Left renal cortex interstitium (tissue), 4 donors: Measurements from ENCODE around the gene LY6G5C. TPM values are rescaled to one million over a fixed set of nuclear protein-coding genes. Genes with fewer than 3 reads are reported as not detected.

Experiments used
- DNase-seq, 4 donors: peaks; one replicate each; pipeline ENCODE4 v3.0.0-alpha.2; 2013; ENCODE audit warnings: low read depth in 4 of 4, low spot score in 2 of 4, missing footprints in 1 of 4
- polyA plus RNA-seq, 4 donors: library from polyadenylated mRNA; unstranded; fragments of 120-200 nt; gene quantifications; one replicate each; pipeline ENCODE4 v1.2.1, GENCODE V29; 2013; ENCODE audit not compliant: insufficient read length in 4 of 4

LY6G5C gene
- polyA plus RNA-seq, 4 donors: 2.4 to 5.6 (median 3.0) TPM

GRCh38 chr6:31692353-31692752 is 11.5 kb upstream of the LY6G5C start:
- DNase-seq: no peak

- no peak for DNase-seq
These were observed 10.8 kb upstream of the LY6G5C start for GRCh38 chr6:31691564-31692108.

GRCh38 chr6:31691078-31691463 is 10.2 kb upstream of the LY6G5C start:
- no peak for DNase-seq

GRCh38 chr6:31690231-31691077 is 9.6 kb upstream of the LY6G5C start:
- DNase-seq: no peak

- no peak for DNase-seq
These were observed 8.6 kb upstream of the LY6G5C start for GRCh38 chr6:31689249-31690110.

- no peak for DNase-seq
These were observed 7.2 kb upstream of the LY6G5C start for GRCh38 chr6:31687860-31688693.

- no peak for DNase-seq
These were observed 6.5 kb upstream of the LY6G5C start for GRCh38 chr6:31687321-31687720.

GRCh38 chr6:31686483-31686882 is 5.6 kb upstream of the LY6G5C start:
- no peak for DNase-seq

GRCh38 chr6:31683591-31683990 is 2.7 kb upstream of the LY6G5C start:
- DNase-seq: no peak

- DNase-seq: no peak
These were observed 336 bp upstream of the LY6G5C start for GRCh38 chr6:31681135-31681671.

- no peak for DNase-seq
These were observed 2.9 kb downstream of the LY6G5C start for GRCh38 chr6:31677955-31678354.

- DNase-seq: no peak
These were observed 4.0 kb downstream of the LY6G5C start for GRCh38 chr6:31676904-31677303.

- DNase-seq: no peak
These were observed 4.5 kb downstream of the LY6G5C start for GRCh38 chr6:31676322-31676903.

GRCh38 chr6:31669676-31670075 is 11.2 kb downstream of the LY6G5C start, which contains the start of gene LY6G5B:
TSS of gene LY6G5B (plus strand) at chr6:31669976. CDS start at chr6:31670951, 975 bp downstream.
- no peak for DNase-seq

- DNase-seq: no peak
These were observed 14.4 kb downstream of the LY6G5C start for GRCh38 chr6:31666337-31666965.

GRCh38 chr6:31665501-31666336 is 15.1 kb downstream of the LY6G5C start, which contains the start of gene CSNK2B:
TSS of gene CSNK2B (plus strand) at chr6:31666080. CDS start at chr6:31666832, 752 bp downstream.
- DNase-seq: peak; percentile 88 to 97 (median 92)

GRCh38 chr6:31664790-31665500 is 15.9 kb downstream of the LY6G5C start, which contains the start of gene GPANK1:
TSS of gene GPANK1 (minus strand) at chr6:31664997. CDS start at chr6:31664478, 519 bp downstream.
- DNase-seq: peak; percentile 86 to 94 (median 90)
